ENCODE data around the gene SOHLH1. TPM values are rescaled to one million over a fixed set of nuclear protein-coding genes. Genes with fewer than 3 reads are reported as not detected.

SOHLH1 gene
- total RNA-seq, 1 donor from 2014 or later: not detected

- intact Hi-C loops (cut with DNase I): no loop called here
- Histone ChIP-seq H3K27me3 (no peaks in the 10 kb centered on the region), H3K4me3 (no peak overlapping the region), H3K4me1 (no peaks in the 10 kb centered on the region), H3K36me3 (no peaks in the 10 kb centered on the region), H3K9me3 (no peaks in the 10 kb centered on the region), H3K27ac (no peak overlapping the region)
- DNase-seq (ENCODE audit: low spot score in 2 of 2): no peak
- TF ChIP-seq CTCF (IDR thresholded peaks at IDR 0.05): no peak
Measured at GRCh38 chr9:135692410-135692809, 6.9 kb downstream of the SOHLH1 start.

- intact Hi-C loops (cut with DNase I): no loop called here
- no peaks in the 10 kb centered on the region for H3K27me3 ChIP-seq
Measured at GRCh38 chr9:135690836-135691570, 8.3 kb downstream of the SOHLH1 start.

DNA sequence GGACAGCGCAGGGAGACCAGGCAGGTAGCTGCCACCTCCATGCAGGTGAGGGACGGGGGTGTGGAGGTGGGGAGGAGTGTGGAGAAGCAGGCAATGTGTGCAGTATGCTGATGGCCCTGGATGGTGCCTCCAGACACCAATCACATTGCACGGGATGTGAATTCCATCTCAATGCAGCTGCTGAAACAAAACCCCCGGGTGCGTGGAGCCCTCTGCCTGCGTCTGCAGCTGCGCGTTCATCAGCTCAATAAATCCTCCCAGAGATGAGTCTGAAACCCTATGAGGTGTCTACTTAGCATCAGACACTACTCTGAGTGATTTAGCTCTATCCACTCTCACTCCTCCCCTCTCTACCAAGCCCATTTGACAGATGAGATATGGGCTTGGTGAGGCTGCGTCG is 10.3 kb downstream of the SOHLH1 start:
- Histone ChIP-seq H3K4me1 (no peaks in the 10 kb centered on the region), H3K27me3 (no peaks in the 10 kb centered on the region), H3K4me3 (no peak overlapping the region), H3K36me3 (no peaks in the 10 kb centered on the region), H3K27ac (no peak overlapping the region), H3K9me3 (no peaks in the 10 kb centered on the region)
- TF ChIP-seq CTCF (IDR thresholded peaks at IDR 0.05): no peak
- intact Hi-C loops (cut with DNase I): no loop called here
- DNase-seq (ENCODE audit: low spot score in 2 of 2): no peak

More at GRCh38 chr9:135690836-135691570, 8.3 kb downstream of the SOHLH1 start:
- Histone ChIP-seq H3K36me3 (no peaks in the 10 kb centered on the region), H3K4me1 (no peaks in the 10 kb centered on the region), H3K4me3 (no peak overlapping the region), H3K9me3 (no peaks in the 10 kb centered on the region), H3K27ac (no peak overlapping the region)
- DNase-seq (ENCODE audit: low spot score in 2 of 2): no peak
- no peak for TF ChIP-seq CTCF (IDR thresholded peaks at IDR 0.05)

DNA sequence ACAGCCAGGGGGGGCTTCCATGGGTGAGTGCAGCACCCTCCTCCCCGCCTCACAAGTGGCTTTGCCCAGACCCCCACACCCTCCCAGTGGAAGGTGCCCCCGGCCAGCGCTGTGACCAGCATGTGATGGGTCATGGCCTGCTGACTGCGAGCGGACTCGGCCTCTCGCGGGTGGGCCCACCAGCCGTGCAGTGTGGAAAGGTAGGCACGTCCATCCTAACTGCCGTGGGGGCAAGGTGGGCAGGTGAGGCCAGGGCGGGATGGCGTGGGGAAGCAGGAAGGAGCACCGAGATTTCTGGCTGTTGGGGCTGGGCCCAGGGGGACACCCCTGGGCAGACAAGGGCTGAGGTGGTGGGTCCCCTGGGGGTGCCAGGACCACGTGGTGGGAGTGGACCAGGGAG is 12.1 kb downstream of the SOHLH1 start:
- no peak overlapping the region for H3K4me3 ChIP-seq
- intact Hi-C loops (cut with DNase I): no loop called here
- no peak overlapping the region for H3K27ac ChIP-seq
- no peaks in the 10 kb centered on the region for H3K36me3 ChIP-seq
- no peak for TF ChIP-seq CTCF (IDR thresholded peaks at IDR 0.05)
- no peaks in the 10 kb centered on the region for H3K9me3 ChIP-seq
- DNase-seq (ENCODE audit: low spot score in 2 of 2): no peak
- no peaks in the 10 kb centered on the region for H3K4me1 ChIP-seq
- no peaks in the 10 kb centered on the region for H3K27me3 ChIP-seq

GRCh38 chr9:135684691-135685090 is 14.6 kb downstream of the SOHLH1 start:
- intact Hi-C loops (cut with DNase I): no loop called here
- Histone ChIP-seq H3K4me1 (no peaks in the 10 kb centered on the region), H3K36me3 (no peaks in the 10 kb centered on the region), H3K27ac (no peak overlapping the region), H3K9me3 (no peaks in the 10 kb centered on the region), H3K4me3 (no peak overlapping the region), H3K27me3 (no peaks in the 10 kb centered on the region)
- TF ChIP-seq CTCF (IDR thresholded peaks at IDR 0.05): no peak
- no peak for DNase-seq (ENCODE audit: low spot score in 2 of 2)
